Vagina (tissue), 2 donors: ENCODE measurements around the gene RTL1. TPM values are rescaled to one million over a fixed set of nuclear protein-coding genes. Genes with fewer than 3 reads are reported as not detected.

Source experiments
- DNase-seq, 2 donors: peaks; one replicate each; pipeline ENCODE4 v3.0.0-alpha.2; 2017; ENCODE audit errors: extremely low spot score in 2 of 2
- H3K27ac ChIP-seq: fragments of 200-600 bp; sonication (generic); one replicate; pipeline ENCODE4 v1.5.1; 2019
- H3K27me3 ChIP-seq: fragments of 200-600 bp; sonication (generic); one replicate; pipeline ENCODE4 v1.5.1; 2019
- H3K36me3 ChIP-seq, 2 donors: fragments of 200-600 bp; sonication (generic); one replicate each; pipeline ENCODE4 v1.5.1; 2017 to 2019
- H3K4me1 ChIP-seq: fragments of 200-600 bp; sonication (generic); one replicate; pipeline ENCODE4 v1.5.1; 2019
- H3K4me3 ChIP-seq, 2 donors: fragments of 200-600 bp; sonication (generic); 1 replicate in 1 of 2; 2 replicates in 1 of 2; pipeline ENCODE4 v1.5.1; 2016 to 2019
- H3K9me3 ChIP-seq: fragments of 200-600 bp; sonication (generic); one replicate; pipeline ENCODE4 v1.5.1; 2019
- CTCF ChIP-seq, 3 experiments: fragments of 450-650 bp in 2 of 3; fragments of 200-600 bp in 1 of 3; sonication (generic) in 1 of 3; IDR thresholded peaks; one replicate each; pipeline ENCODE4 v1.5.1; 2017 to 2019; ENCODE audit warnings: antibody characterized with exemption in 3 of 3, mild to moderate bottlenecking in 2 of 3, moderate library complexity in 2 of 3
- POLR2A ChIP-seq, 2 donors: fragments of 450-650 bp; IDR thresholded peaks; one replicate each; pipeline ENCODE4 v1.6.1; 2017; ENCODE audit warnings: antibody characterized with exemption in 2 of 2, mild to moderate bottlenecking in 2 of 2, moderate library complexity in 2 of 2
- POLR2AphosphoS5 ChIP-seq, 2 donors: sonication (generic); formaldehyde crosslinking; IDR thresholded peaks; one replicate each; pipeline ENCODE4 v1.9.0; 2017; ENCODE audit warnings: antibody characterized with exemption in 2 of 2, mild to moderate bottlenecking in 2 of 2, low read depth in 1 of 2; ENCODE audit not compliant: insufficient read depth in 1 of 2
- intact Hi-C: fragments of 100-400 bp; cut with DNase I; formaldehyde crosslinking; loops from one replicate; pipeline ENCODE4 v1.15.1; 2023
- total RNA-seq: library from RNA; depleted of rRNA; stranded (reverse); fragments of >200 nt; gene quantifications from one replicate; pipeline ENCODE4 v1.2.3, GENCODE V29; 2016

RTL1 gene
- total RNA-seq, 1 donor from 2014 or later, result not detected

GRCh38 chr14:100883789-100884101 lies 19.8 kb downstream of the RTL1 start:
- Histone ChIP-seq H3K4me1 (no peaks in the 10 kb centered on the region), H3K4me3 (no peak overlapping the region), H3K27me3 (no peaks in the 10 kb centered on the region), H3K27ac (no peak overlapping the region), H3K9me3 (no peaks in the 10 kb centered on the region), H3K36me3 (no peaks in the 10 kb centered on the region)
- no peak for DNase-seq
- TF ChIP-seq POLR2AphosphoS5 (IDR thresholded peaks at IDR 0.05; ENCODE audit: insufficient read depth in 1 of 2, low read depth in 1 of 2) (no peak), POLR2A (IDR thresholded peaks at IDR 0.05) (no peak), CTCF (IDR thresholded peaks at IDR 0.05) (no peak)
- intact Hi-C loops, result no loop called here

- Histone ChIP-seq H3K27ac (no peak overlapping the region), H3K4me3 (no peak overlapping the region), H3K9me3 (no peaks in the 10 kb centered on the region), H3K27me3 (no peaks in the 10 kb centered on the region), H3K4me1 (no peaks in the 10 kb centered on the region), H3K36me3 (no peaks in the 10 kb centered on the region)
- DNase-seq, result no peak
- TF ChIP-seq POLR2A (IDR thresholded peaks at IDR 0.05), result no peak
- no peak for TF ChIP-seq CTCF (IDR thresholded peaks at IDR 0.05)
- no peak for TF ChIP-seq POLR2AphosphoS5 (IDR thresholded peaks at IDR 0.05; ENCODE audit: insufficient read depth in 1 of 2, low read depth in 1 of 2)
- intact Hi-C loops, result no loop called here
Measured at GRCh38 chr14:100882991-100883788, 20.3 kb downstream of the RTL1 start.

GRCh38 chr14:100882026-100882967 lies 21.2 kb downstream of the RTL1 start:
- Histone ChIP-seq H3K9me3 (no peaks in the 10 kb centered on the region), H3K4me3 (no peak overlapping the region), H3K4me1 (no peaks in the 10 kb centered on the region), H3K36me3 (no peaks in the 10 kb centered on the region), H3K27me3 (no peaks in the 10 kb centered on the region), H3K27ac (no peak overlapping the region)
- intact Hi-C loops, result no loop called here
- DNase-seq, result no peak
- TF ChIP-seq CTCF (IDR thresholded peaks at IDR 0.05) (no peak), POLR2AphosphoS5 (IDR thresholded peaks at IDR 0.05; ENCODE audit: insufficient read depth in 1 of 2, low read depth in 1 of 2) (no peak), POLR2A (IDR thresholded peaks at IDR 0.05) (no peak)

GRCh38 chr14:100881211-100882025 lies 22.1 kb downstream of the RTL1 start:
- Histone ChIP-seq H3K36me3 (no peaks in the 10 kb centered on the region), H3K27me3 (no peaks in the 10 kb centered on the region), H3K27ac (no peak overlapping the region), H3K9me3 (no peaks in the 10 kb centered on the region), H3K4me1 (no peaks in the 10 kb centered on the region), H3K4me3 (no peak overlapping the region)
- TF ChIP-seq CTCF (IDR thresholded peaks at IDR 0.05) (no peak), POLR2A (IDR thresholded peaks at IDR 0.05) (no peak), POLR2AphosphoS5 (IDR thresholded peaks at IDR 0.05; ENCODE audit: insufficient read depth in 1 of 2, low read depth in 1 of 2) (no peak)
- no peak for DNase-seq
- intact Hi-C loops, result no loop called here
